GM12892 (cell line): ENCODE data around the gene DNAJB12.

ENCODE experiments used
- POLR2A ChIP-seq: IDR thresholded peaks from 2 replicates; pipeline ENCODE4 v1.6.1; 2011; ENCODE audit warnings: low read depth, low read length, control low read depth
- POLR2AphosphoS5 ChIP-seq: IDR thresholded peaks from 2 replicates; pipeline ENCODE4 v1.6.1; 2011; ENCODE audit warnings: low read depth, low read length, control low read depth

DNA sequence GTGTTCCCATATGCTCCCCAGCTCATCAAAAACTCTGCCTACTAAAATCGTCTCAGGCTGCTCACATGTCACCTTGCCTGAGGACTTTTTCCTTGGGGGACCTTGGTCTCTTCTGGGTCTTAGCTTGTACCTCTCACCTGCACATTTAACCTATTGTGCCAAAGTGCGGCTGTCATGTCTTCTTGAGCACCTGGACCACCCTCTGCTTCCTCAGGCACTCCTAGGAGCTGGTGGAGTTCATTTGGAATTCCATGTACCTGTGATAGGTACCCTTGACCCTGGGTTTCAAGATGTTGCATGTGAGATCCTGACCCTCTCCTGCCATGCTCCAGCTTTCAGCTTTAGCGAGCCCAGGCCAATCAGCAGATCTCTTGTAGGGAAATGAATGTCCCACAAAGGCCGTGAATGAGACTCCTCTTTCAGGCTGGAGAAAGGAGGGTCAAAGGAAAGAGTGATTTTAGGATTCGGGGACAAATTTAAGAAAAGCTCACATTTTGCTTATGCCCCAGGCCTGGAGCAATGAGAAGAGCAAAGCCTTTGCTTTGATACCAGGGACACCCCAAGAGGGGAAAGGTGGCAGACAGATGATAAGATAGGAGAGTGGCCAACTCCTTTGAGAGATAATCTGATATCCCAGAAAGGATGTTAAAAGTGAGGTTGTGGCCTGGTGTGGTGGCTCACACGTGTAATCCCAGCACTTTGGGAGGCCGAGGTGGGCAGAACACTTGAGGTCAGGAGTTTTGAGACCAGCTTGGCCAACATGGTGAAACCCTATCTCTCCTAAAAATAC lies 10.6 kb upstream of the DNAJB12 start:
- TF ChIP-seq POLR2A: no peak
- no peak for TF ChIP-seq POLR2AphosphoS5
